Stomach (tissue), 9 donors: ENCODE data around the gene SPINT2. TPM values are rescaled to one million over a fixed set of nuclear protein-coding genes. Genes with fewer than 3 reads are reported as not detected.
A peak's percentile ranks its signal among the peaks of the same experiment; 100 is the strongest.
"Not testable (repeated sequence)": the region's sequence is repeated elsewhere in the genome, so short reads cannot be mapped to it uniquely, and the experiment has no call there.

Source experiments
- DNase-seq, 2 donors: peaks; one replicate each; pipeline versions ENCODE4 v3.0.0 to v3.0.0-alpha.2; 2013 to 2019
- H3K27ac ChIP-seq, 5 donors: fragments of 200-600 bp in 4 of 5; sonication (generic) in 4 of 5; one replicate each; pipeline ENCODE4 v1.5.1; 2013 to 2019; ENCODE audit warnings: mild to moderate bottlenecking in 1 of 5, moderate library complexity in 1 of 5
- H3K27me3 ChIP-seq, 3 donors: fragments of 200-600 bp; sonication (generic); one replicate each; pipeline ENCODE4 v1.5.1; 2017 to 2019; ENCODE audit warnings: mixed run types in 1 of 3
- H3K36me3 ChIP-seq, 4 donors: fragments of 200-600 bp; sonication (generic); 1 replicate in 3 of 4; 2 replicates in 1 of 4; pipeline ENCODE4 v1.5.1; 2016 to 2019
- H3K4me1 ChIP-seq, 4 donors: fragments of 200-600 bp; sonication (generic); one replicate each; pipeline ENCODE4 v1.5.1; 2016 to 2019
- H3K4me3 ChIP-seq, 4 donors: fragments of 200-600 bp; sonication (generic) in 3 of 4; one replicate each; pipeline ENCODE4 v1.5.1; 2016 to 2019; ENCODE audit warnings: mild to moderate bottlenecking in 1 of 4
- H3K9me3 ChIP-seq, 4 donors: fragments of 200-600 bp; sonication (generic); one replicate each; pipeline ENCODE4 v1.5.1; 2016 to 2019
- CTCF ChIP-seq, 7 experiments: fragments of 450-650 bp in 4 of 7; fragments of 200-600 bp in 3 of 7; sonication (generic) in 3 of 7; IDR thresholded peaks; one replicate each; pipeline ENCODE4 v1.5.1; 2016 to 2019; ENCODE audit warnings: antibody characterized with exemption in 7 of 7, control low read depth in 2 of 7, mild to moderate bottlenecking in 1 of 7
- EP300 ChIP-seq: sonication (generic); formaldehyde crosslinking; IDR thresholded peaks from one replicate; pipeline ENCODE4 v1.6.1; 2017; ENCODE audit warnings: antibody characterized with exemption
- POLR2A ChIP-seq, 4 donors: fragments of 450-650 bp; IDR thresholded peaks; one replicate each; pipeline ENCODE4 v1.6.1; 2016; ENCODE audit warnings: antibody characterized with exemption in 4 of 4, control low read depth in 2 of 4, mild to moderate bottlenecking in 1 of 4, moderate library complexity in 1 of 4
- POLR2AphosphoS5 ChIP-seq, 3 donors: sonication (generic); formaldehyde crosslinking; IDR thresholded peaks; one replicate each; pipeline ENCODE4 v1.6.1; 2016; ENCODE audit warnings: antibody characterized with exemption in 3 of 3
- WGBS, 5 donors: extraction: QIAGEN DNeasy Blood & Tissue Kit in 3 of 5; methylation state at CpG; one replicate each; pipeline versions ENCODE4 v1.1.5 to v1.1.7; 2013 to 2018; 5-methylcytosine and 5-hydroxymethylcytosine counted together
- intact Hi-C: fragments of 100-400 bp; cut with DNase I; formaldehyde crosslinking; loops from one replicate; pipeline ENCODE4 v1.15.1; 2023; ENCODE audit warnings: low total_unique reads
- polyA plus RNA-seq, 3 donors: library from polyadenylated mRNA; stranded (reverse); fragments of 200-250 nt; gene quantifications; one replicate each; pipeline ENCODE4 v1.2.3, GENCODE V29; 2013
- small RNA-seq, 4 donors: library from RNA; depleted of rRNA; stranded (forward); fragments of <200 nt; gene quantifications; one replicate each; pipeline ENCODE3, GENCODE V24; 2016
- total RNA-seq, 5 donors: library from RNA; depleted of rRNA; stranded (reverse); fragments of >200 nt; gene quantifications; one replicate each; pipeline versions ENCODE4 v1.1.0 to v1.2.3, GENCODE V29; 2014 to 2016
- donor health status: healthy with polysubstance abuse.
- donor health status: Bipolar disorder and iron deficiency.
- donor health status: healthy.

Gene SPINT2
- total and polyA plus RNA-seq, 8 donors, result 29.8 to 1,508 (median 220) TPM

- 52 to 64% (median 57%) methylated on average over 8 to 10 of the region's 10 CpGs for WGBS, 5 donors
- intact Hi-C loops, result no loop called here
- H3K27me3 ChIP-seq, result no peaks in the 10 kb centered on the region
These were observed 72.9 kb downstream of the SPINT2 start for GRCh38 chr19:38337360-38337653.

GRCh38 chr19:38339011-38339410, 74.6 kb downstream of the SPINT2 start:
- Histone ChIP-seq H3K4me1 (peaks cover 7 to 27% (median 17%) of the 10 kb centered on the region in 4 donors), H3K36me3 (peaks cover 0 to 38% (median 2%) of the 10 kb centered on the region in 4 donors)
- H3K4me3 ChIP-seq, H3K9me3 ChIP-seq, DNase-seq, H3K27ac ChIP-seq, H3K27me3 ChIP-seq, intact Hi-C loops: not testable (repeated sequence)
- 55 to 64% (median 56%) methylated on average over 4 of the region's 4 CpGs for WGBS, 5 donors

More at GRCh38 chr19:38337360-38337653, 72.9 kb downstream of the SPINT2 start:
- peak overlapping the region; percentile 91 to 98 (median 97) for H3K27ac ChIP-seq
- TF ChIP-seq CTCF (IDR thresholded peaks at IDR 0.05) (no peak), EP300 (no peak), POLR2AphosphoS5 (IDR thresholded peaks at IDR 0.05) (no peak), POLR2A (IDR thresholded peaks at IDR 0.05) (no peak)
- peak overlapping the region; percentile 61 to 79 (median 69) for H3K4me3 ChIP-seq
- DNase-seq, result no peak
- peaks cover 7 to 27% (median 17%) of the 10 kb centered on the region in 4 donors for H3K4me1 ChIP-seq
- peaks cover 0 to 24% (median 0%) of the 10 kb centered on the region in 4 donors for H3K36me3 ChIP-seq
- H3K9me3 ChIP-seq, result no peaks in the 10 kb centered on the region

GRCh38 chr19:38340927-38341326, 76.6 kb downstream of the SPINT2 start:
- DNase-seq, result no peak
- Histone ChIP-seq H3K27ac (no peak overlapping the region), H3K4me3 (no peak overlapping the region), H3K27me3 (no peaks in the 10 kb centered on the region), H3K36me3 (peaks cover 0 to 42% (median 4%) of the 10 kb centered on the region in 4 donors), H3K4me1 (peaks cover 7 to 21% (median 15%) of the 10 kb centered on the region in 4 donors), H3K9me3 (no peaks in the 10 kb centered on the region)
- TF ChIP-seq CTCF (IDR thresholded peaks at IDR 0.05) (no peak), POLR2AphosphoS5 (IDR thresholded peaks at IDR 0.05) (no peak), POLR2A (IDR thresholded peaks at IDR 0.05) (no peak), EP300 (no peak)
- intact Hi-C loops, result no loop called here
- 91 to 96% (median 92%) methylated on average over 2 of the region's 2 CpGs for WGBS, 5 donors

Small RNA genes lying within 50 kb of the gene (small RNA-seq; reads per million reads assigned to genes)
- 0 reads per million in 4 donors for gene RF00019

Other genes starting within 250 kb of the SPINT2 start
- not detected for gene DPF1, start 40.4 kb upstream of the SPINT2 start, total RNA-seq
- under 1 TPM in 2 of 3 donors, not detected in 1; 0.12 to 0.43 TPM for gene DPF1, start 40.4 kb upstream of the SPINT2 start, polyA plus RNA-seq
- 100 to 1,000 TPM in 1 of 5 donors, 10 to 100 TPM in 3, 1 to 10 TPM in 1; 8.8 to 197 (median 31.6) TPM for gene PPP1R14A, start 8.2 kb upstream of the SPINT2 start, total RNA-seq
- 100 to 1,000 TPM in 1 of 3 donors, 10 to 100 TPM in 2; 53.2 to 138 (median 54.9) TPM for gene PPP1R14A, start 8.2 kb upstream of the SPINT2 start, polyA plus RNA-seq
- 100 to 1,000 TPM in 3 of 5 donors, 10 to 100 TPM in 2; 33.5 to 287 (median 171) TPM for gene C19orf33, start 39.7 kb downstream of the SPINT2 start, total RNA-seq
- 1,000 to 10,000 TPM in 2 of 3 donors, 100 to 1,000 TPM in 1; 388 to 1,069 (median 1,022) TPM for gene C19orf33, start 39.7 kb downstream of the SPINT2 start, polyA plus RNA-seq
- 10 to 100 TPM in 2 of 5 donors, 1 to 10 TPM in 3; 4.7 to 30.4 (median 7.2) TPM for gene YIF1B, start 51.4 kb downstream of the SPINT2 start, total RNA-seq
- gene YIF1B, start 51.4 kb downstream of the SPINT2 start, polyA plus RNA-seq, result 10 to 100 TPM; 18.8 to 28.0 (median 24.2) TPM
- gene KCNK6, start 55.3 kb downstream of the SPINT2 start, total RNA-seq, result 10 to 100 TPM in 2 of 5 donors, 1 to 10 TPM in 2, under 1 TPM in 1; under 0.01 to 32.2 (median 5.4) TPM
- 1 to 10 TPM; 3.2 to 10.0 (median 9.5) TPM for gene KCNK6, start 55.3 kb downstream of the SPINT2 start, polyA plus RNA-seq
- 1 to 10 TPM in 3 of 5 donors, under 1 TPM in 1, not detected in 1; 0.45 to 9.7 (median 5.0) TPM for gene CATSPERG, start 71.3 kb downstream of the SPINT2 start, total RNA-seq
- gene CATSPERG, start 71.3 kb downstream of the SPINT2 start, polyA plus RNA-seq, result 1 to 10 TPM; 1.1 to 2.4 (median 2.0) TPM
- 100 to 1,000 TPM in 2 of 5 donors, 10 to 100 TPM in 3; 10.7 to 282 (median 92.4) TPM for gene PSMD8, start 110.0 kb downstream of the SPINT2 start, total RNA-seq
- 100 to 1,000 TPM in 2 of 3 donors, 10 to 100 TPM in 1; 99.3 to 150 (median 116) TPM for gene PSMD8, start 110.0 kb downstream of the SPINT2 start, polyA plus RNA-seq
- gene GGN, start 123.5 kb downstream of the SPINT2 start, total RNA-seq, result not detected
- gene GGN, start 123.5 kb downstream of the SPINT2 start, polyA plus RNA-seq, result under 1 TPM in 2 of 3 donors, not detected in 1; 0.19 to 0.30 TPM
- gene SPRED3, start 124.1 kb downstream of the SPINT2 start, total RNA-seq, result 1 to 10 TPM in 2 of 5 donors, not detected in 3; 1.7 to 3.6 TPM
- under 1 TPM in 2 of 3 donors, not detected in 1; 0.12 to 0.33 TPM for gene SPRED3, start 124.1 kb downstream of the SPINT2 start, polyA plus RNA-seq
- 100 to 1,000 TPM in 1 of 5 donors, 10 to 100 TPM in 3, 1 to 10 TPM in 1; 4.0 to 222 (median 18.7) TPM for gene FAM98C, start 138.5 kb downstream of the SPINT2 start, total RNA-seq
- gene FAM98C, start 138.5 kb downstream of the SPINT2 start, polyA plus RNA-seq, result 10 to 100 TPM; 18.3 to 40.7 (median 35.1) TPM
- gene RASGRP4, start 161.6 kb downstream of the SPINT2 start, total RNA-seq, result 1 to 10 TPM in 2 of 5 donors, under 1 TPM in 1, not detected in 2; 0.55 to 8.4 (median 4.0) TPM
- gene RASGRP4, start 161.6 kb downstream of the SPINT2 start, polyA plus RNA-seq, result 1 to 10 TPM in 2 of 3 donors, under 1 TPM in 1; 0.40 to 1.8 (median 1.5) TPM
- 10 to 100 TPM in 1 of 5 donors, 1 to 10 TPM in 2, under 1 TPM in 2; under 0.01 to 10.7 (median 1.7) TPM for gene RYR1, start 169.1 kb downstream of the SPINT2 start, total RNA-seq
- gene RYR1, start 169.1 kb downstream of the SPINT2 start, polyA plus RNA-seq, result 1 to 10 TPM in 1 of 3 donors, under 1 TPM in 2; 0.46 to 3.6 (median 0.68) TPM